HG02943 (cell line): Measurements from ENCODE around the gene EPB42.
"Not testable (repeated sequence)": the region's sequence is repeated elsewhere in the genome, so short reads cannot be mapped to it uniquely, and the experiment has no call there.

Experiments used
- ATAC-seq: cut with Tn5 transposase; IDR thresholded peaks from one replicate; pipeline ENCODE4 v1.9.1; 2021; ENCODE audit warnings: mild to moderate bottlenecking, low read depth, moderate library complexity; ENCODE audit not compliant: unreplicated experiment

EPB42 gene

DNA sequence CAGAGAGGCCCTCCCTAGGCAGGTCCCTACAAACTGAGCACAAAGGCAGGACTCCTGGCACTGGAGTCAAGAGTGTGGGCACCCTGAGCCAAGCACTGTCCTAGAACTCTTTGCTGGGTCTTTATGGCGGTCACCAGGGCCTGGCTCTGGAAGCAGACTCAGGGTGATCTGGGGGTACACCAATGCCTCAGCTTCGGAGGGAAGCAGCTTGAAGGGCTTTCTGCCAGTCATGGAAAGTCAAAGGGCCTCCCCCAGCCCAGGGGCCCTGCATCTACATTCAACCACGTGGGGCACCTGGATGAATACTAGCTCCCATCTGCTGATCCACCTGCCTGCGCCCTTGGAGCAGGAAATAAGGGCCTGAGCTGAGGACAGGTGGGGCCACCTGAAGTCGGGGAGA lies 7.4 kb downstream of the EPB42 start:
- ATAC-seq = no peak

DNA sequence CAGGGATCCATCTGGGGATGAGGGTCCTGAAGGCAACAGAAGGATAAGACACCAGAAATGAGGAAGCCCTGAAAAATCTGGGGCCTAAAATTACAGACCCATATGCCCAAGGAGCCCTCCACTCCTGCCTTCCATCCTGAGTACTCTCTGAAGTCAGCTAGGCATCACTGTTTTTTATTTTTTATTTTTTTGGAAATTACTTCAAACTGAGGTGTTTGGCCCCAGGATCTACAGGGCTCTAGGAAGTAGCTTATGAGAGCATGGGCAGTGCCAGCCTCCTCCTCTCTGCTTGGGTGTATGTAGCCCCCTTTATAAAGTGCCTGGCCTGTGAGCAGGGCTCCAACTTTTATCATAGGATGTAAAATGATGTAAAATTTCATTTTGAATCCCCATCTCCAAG lies 7.9 kb downstream of the EPB42 start:
- ATAC-seq = no peak

DNA sequence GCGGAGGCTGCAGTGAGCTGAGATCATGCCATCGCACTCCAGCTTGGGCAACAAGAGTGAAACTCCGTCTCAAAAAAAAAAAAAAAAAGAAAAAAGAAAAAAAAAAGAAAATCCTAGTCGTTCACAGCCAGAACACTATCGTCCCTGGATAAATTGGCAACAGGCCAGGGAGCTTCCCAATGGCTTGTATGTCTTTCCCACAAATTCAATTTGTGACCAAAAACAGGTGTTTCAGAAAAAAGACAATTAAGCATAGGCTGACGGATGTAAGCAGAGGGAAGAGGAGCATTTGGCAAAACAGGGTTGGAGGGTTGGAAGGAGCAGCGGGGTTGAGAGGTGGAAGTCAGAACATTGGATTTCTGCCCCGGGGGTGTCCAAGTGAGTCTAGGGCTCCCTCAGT lies 8.5 kb downstream of the EPB42 start:
- no peak for ATAC-seq

DNA sequence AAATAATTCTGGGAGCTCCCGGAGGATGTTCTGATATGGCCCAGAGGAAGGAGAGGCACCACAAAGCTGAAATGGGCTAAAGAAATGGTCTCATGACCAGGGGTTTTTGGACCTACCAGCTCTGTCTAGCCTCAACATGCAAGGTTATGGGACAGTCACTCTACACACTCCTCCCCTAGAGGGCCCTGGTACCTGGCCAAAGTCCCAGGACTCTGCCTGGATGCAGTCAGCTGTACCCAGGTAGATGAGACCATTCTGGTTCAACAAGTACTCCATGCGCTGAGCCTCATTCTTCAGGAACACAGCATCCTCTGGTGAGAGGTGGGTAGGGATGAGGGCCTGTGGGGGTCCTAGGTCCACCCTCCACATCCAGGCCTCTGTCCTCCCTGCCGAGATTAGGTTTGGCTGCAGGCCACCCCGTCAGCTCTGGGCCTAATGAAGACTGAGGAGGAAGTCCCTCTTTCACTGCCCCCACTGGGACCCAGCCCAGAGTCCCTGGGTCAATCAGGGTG lies 9.5 kb downstream of the EPB42 start:
- ATAC-seq = no peak

DNA sequence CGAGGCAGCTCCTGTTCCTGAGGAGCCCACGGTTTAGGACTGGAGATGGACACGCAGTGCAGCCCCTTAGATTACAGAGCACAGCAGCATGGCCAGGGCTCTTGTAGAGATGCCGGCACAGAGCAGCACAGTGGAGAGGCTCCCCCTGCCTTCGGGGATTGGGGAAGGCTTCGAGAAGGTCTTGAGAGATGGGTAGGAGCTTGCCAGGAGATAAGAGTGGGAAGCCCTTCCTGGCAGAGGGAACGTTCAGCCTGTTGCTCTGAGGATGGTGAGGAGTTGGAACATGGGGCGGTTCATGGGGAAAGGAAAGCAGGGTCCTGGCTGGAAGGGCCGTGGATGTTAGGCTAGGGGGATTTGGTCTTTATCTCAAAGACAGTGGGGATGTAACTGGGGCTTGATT lies 10.0 kb downstream of the EPB42 start:
- ATAC-seq = no peak

DNA sequence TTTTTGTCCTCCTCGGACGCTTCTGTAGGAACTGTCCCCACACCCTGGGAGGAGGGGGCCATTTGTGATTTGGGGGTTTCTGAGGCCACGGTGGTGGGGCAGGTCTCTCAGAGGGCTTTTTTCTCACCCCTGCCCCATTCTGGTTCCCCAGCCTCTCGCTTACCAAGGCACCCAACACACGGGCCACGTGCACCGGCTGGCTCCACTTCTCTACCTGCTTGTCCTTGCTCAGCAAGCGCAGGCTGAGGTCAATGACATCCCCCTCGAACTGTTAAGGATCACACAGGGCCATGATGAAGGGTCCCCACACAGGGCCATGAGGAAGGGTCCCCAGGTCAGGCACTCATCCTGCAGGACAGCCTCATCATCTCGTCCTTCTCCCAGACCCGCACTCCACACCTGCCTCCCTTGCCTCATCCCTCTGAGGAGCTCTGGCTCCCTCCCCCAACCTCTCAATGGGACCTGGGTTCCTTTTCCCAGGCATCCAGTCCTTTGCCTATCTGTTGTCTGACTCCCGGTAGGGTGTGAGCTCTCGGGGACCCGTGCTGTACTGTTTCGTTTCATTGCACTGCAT lies 10.6 kb downstream of the EPB42 start:
- ATAC-seq = no peak

DNA sequence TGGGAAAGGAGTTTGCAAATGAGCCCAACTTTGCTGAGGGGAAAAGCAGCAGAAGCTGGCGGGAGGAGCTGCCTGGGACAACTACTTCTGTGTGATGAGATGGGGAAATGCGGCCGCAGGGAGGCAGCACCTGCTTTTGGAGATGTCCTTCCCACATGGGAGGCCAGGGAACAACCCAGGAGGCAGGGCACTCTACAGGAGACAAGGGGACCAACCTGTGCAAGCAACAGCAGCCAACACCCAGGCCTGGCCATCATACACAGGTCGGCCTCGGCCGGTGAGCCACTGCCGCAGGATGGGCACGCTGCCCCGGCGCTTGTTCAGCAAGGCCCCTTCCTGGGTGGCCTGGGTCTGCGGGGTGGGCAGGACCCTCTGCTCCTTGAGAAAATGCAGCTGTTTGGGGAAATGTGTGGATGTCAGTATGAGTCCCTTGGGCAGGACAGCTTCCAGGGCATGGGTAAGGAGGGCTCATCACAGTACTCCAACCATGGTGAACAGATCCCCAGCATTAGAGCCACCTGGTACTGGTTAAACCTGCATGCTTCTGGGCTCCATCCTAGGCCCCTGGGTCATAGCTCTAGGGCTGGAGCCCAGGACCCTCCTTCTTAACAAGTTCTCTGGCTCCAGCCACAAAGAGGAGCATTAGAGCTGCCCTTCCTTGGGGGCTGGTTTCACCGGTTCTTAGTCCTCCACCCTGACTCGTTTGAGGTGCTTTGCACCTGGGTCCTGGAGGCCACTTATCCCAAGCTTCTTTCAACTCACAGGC lies 11.6 kb downstream of the EPB42 start:
- no peak for ATAC-seq

DNA sequence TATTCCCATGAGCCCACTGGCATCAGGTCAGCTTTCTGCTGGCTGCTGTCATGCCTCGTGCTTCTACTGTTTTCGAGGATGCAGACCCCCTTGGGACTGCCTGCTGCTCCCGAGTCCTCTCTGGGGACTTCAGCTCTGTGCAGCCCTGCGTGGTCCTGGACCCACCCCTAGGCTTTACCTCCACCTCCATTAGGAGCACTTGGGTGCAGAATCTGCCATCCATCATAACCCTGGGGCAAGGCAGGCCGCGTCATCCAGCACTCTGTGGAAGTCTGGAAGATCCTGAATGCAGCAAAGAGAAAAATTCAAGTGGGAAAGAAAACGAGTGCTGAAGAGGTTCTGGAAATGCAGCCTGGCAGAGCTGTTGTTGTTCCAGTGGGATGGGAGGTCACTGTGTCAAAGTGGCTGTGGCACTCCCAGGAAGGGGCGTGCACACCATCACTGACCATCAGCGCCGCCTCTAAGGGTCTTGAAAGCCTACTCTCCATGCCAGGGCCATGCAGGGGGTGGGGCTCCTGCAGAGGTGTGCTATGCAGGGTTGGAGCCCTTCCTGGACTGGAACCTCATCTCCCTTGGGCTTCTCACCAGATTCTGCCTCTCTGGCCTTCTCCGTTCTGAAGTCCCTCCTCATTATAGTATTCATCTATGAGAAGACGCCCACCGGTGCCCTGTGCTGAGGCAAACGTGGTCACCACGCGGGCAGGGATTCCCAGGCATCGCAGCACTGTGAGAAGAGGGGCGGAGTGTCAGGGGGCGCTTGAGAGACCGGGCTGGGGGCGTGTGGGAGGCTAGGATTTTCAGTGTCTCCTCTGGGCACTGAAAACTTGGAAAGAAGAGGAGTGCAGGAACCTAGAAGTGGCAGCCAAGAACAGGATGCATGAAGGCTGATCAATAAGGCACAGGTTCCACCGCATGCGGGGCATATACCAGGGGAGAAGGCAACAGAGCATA lies 12.5 kb downstream of the EPB42 start:
- ATAC-seq = no peak

DNA sequence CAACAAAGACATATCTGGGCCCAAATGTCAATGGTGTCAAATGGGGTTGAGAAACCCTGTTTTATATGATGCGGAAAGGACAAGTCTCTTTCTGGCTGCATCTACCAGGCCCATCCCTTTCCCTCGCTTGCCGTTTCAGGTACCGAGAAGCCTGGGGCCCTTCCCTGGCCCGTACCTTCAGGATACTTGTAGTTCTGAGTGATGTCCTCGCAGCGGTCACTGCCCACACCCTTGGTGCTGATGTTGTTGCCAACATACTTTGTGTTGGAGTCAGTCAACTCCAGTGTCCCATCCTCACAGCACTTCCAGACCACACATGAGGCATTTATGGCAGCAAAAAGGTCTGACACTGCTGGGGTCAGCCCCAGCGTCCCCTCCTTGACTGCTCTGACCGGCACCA lies 13.8 kb downstream of the EPB42 start:
- no peak for ATAC-seq

DNA sequence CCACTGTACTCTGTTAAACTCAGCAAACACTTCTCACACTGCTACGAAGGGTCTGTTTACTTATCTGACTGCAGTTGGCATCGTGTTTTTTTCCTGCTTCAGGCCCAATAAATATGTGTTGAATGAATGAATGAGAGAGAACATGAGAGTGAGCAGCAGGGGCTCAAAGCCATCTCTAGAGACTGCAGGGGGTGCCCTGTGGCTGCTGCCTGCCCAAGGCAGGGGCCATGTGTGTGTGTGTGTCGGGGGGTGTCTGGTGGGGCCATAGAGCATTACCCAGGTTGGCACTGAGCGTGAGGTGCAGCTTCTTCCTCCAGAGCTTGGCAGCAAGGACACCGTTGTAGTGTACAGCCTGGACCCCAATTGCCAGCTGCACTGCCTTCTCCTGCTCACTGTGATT lies 14.8 kb downstream of the EPB42 start:
- ATAC-seq = no peak

DNA sequence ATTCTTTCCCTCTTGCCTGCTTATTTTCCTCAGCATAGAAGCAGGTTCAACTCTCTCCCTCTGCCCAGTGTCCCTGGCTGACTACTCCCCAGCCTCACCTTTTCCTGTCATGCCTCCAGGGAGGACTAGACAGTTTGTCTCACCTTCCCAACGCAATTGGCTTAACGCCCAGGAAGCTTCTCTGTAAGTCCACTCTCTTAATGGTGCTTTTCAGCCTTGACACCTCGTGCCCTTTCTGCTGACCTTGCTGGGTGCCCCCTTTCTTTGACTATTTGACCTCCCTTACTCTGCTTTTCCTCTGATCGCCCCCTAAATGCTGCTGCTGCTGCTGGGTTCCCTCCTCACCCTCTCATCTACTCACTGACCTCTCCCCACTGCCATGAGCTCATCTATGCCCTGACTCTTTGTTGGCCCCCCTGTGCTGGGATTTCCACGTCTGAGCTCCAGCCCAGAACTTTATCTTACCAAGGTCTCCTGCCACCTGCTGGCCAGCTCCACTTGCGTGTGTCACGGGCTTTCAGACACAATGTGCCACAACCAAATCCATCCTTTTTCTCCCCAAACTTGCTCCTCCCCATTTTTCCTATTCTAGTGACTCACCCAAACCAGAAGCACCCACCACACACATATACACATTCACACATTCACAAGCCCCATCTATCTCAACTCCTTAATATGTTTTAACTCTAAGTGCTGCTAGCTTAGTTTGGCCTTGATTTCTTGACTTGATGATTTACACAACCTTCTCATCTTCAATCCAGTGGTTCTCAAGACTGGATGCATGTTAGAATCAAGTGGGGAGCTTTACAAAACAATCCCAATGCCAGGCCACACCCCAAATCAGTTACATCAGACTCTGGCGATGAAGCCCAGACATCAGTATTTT lies 16.6 kb downstream of the EPB42 start:
- no peak for ATAC-seq

DNA sequence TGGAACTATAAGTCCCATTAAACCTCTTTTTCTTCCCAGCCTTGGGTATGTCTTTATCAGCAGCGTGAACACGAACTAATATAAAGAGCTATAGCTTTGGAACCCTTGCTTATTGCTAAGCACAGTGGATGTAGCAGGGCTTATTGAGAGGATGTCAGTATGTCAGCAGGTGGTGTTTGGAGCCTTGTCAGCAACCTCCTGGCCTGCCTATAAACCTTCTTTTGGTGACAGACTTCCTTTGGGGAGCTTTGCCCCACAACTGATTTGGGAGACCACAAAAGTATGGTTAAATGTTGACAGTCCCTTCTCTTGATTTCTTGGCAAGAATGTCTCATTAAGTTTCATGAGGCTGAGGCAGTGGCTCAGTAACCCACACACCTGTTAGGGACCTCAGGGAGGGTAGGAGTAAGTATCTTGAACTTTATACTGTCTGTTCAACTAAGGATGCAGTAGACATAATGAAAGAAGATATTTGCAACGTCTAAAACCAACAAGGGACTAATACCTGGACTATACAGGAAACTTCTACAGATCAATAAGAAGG lies 20.8 kb downstream of the EPB42 start:
- ATAC-seq = no peak

DNA sequence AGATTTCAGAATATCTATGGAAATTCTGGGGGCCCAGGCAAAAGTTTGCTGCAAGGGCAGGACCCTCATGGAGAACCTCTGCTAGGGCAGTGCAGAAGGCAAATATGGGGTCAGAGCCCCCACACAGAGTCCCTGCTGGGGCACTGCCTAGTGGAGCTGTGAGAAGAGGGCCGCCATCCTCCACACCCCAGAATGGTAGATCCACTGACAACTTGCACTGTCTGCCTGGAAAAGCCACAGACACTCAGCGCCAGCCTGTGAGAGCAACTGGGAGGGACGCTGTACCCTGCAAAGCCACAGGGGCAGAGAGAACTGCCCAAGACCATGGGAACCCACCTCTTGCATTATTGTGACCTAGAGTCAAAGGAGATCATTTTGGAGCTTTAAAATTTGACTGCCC lies 21.8 kb downstream of the EPB42 start:
- ATAC-seq = no peak

DNA sequence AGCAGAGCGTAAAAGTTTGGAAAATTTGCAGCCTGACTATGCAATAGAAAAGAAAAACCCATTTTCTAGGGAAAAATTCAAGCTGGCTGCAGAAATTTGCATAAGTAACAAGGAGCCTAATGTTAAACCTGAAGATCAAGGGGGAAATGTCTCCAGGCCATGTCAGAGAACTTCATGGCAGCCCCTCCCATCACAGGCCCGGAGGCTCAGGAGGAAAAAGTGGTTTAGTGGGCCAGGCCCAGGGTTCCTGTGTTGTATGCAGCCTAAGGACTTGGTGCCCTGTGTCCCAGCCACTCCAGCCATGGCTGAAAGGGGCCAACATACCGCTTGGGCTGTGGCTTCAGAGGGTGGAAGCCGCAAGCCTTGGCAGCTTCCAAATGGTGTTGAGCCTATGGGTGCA lies 22.3 kb downstream of the EPB42 start:
- not testable (repeated sequence) for ATAC-seq

DNA sequence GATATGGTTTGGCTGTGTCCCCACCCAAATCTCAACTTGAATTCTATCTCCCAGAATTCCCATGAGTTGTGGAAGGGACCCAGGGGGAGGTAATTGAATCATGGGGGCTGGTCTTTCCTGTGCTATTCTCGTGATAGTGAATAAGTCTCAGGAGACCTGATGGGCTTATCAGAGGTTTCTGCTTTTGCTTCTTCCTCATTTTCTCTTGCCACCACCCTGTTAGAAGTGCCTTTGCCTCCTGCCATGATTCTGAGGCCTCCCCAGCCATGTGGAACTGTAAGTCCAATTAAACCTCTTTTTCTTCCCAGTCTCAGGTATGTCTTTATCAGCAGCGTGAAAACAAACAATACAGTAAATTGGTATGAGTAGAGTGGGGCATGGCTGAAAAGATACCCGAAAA lies 23.0 kb downstream of the EPB42 start:
- not testable (repeated sequence) for ATAC-seq

DNA sequence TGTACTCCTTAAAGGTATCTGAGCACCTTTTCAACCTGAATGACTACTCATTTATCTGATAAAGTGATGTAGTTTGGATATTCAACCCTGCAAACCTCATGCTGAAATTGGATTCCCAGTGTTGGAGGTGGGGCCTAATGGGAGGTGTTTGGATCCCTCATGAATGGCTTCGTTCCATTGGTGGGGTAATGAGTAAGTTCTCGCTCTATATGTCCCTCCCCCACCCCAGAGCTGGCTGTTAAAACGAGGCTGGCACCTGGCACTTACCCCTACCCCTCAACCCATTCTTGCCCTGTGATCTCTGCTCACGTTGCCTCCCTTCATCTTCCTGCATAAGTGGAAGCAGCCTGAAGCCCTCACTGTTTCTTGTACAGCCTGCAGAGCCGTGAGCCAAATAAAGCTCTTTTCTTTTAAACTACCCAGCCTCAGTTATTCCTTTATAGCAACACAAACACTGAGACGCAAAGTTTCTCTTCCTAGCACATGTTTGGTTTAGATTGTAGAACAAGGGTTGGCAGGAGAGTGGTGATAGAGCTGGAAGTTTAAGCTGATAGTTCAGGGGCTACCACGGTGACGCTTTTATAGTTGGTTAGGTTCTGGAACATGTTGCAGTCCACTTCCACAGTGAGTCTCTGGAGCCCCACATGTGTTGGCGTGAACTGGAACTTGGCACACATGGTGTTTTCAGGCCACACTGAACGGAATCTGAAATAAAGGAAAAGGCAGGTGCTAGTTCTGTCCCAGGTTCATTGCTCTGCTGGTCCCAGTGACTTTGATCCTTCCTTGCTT lies 23.9 kb downstream of the EPB42 start:
- no peak for ATAC-seq

DNA sequence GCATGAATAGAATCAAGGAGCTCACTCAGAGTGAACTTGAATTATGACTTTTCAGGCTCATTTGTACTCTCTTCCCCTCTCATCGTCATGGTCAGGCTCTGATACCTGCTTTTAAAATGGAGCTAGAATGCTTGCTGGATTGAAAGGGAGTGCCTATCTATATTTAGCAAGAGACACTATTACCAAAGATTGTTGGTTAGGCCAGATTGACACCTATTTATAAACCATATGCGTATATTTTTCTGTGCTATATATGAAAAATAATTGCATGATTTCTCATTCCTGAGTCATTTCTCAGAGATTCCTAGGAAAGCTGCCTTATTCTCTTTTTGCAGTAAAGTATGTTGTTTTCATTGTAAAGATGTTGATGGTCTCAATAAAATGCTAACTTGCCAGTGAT lies 26.0 kb downstream of the EPB42 start:
- ATAC-seq = no peak

DNA sequence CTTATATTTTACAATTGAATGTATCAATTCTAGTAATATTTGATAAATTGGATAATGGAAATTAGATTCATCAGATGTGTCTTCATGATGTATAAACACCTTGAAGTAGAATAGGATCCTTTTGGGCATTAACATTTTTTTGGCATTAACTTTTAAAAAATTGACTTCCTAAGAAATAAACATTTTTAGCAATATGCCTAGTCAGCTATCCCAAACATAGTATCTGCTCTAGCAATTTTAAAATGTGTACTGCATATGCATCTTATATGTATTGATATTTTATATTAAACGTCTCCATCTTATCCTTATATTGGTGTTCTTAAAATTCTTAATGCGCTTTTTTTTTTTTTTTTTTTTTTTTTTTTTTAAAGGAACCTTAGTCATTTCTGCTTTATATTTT lies 27.1 kb downstream of the EPB42 start:
- ATAC-seq = no peak

DNA sequence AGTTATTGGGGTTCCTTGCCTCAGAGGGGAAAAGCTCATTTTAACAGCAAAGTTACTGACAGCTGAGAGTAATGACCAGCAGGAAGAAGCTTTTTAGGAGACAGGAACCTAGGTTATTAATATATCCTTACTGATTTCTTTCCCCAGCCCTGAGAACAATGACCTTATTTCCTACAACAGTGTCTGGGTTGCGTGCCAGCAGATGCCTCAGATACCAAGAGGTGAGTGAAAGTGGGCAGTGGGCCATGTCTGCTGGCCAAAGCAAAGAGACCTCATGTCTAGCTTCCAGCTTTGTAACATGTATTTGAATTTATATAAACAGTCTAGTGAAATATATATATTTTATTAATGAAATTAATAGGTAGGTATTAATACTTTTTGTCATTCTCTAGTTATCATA lies 30.6 kb downstream of the EPB42 start:
- ATAC-seq = no peak
